Kidney epithelial cell (primary cell): ENCODE results near the gene KCNQ1. TPM values are rescaled to one million over a fixed set of nuclear protein-coding genes. Genes with fewer than 3 reads are reported as not detected.

ENCODE experiments used
- DNase-seq: peaks from one replicate; pipeline ENCODE4 v3.0.0-alpha.2; 2010; ENCODE audit warnings: low read depth
- H3K27me3 ChIP-seq: 2 replicates; pipeline ENCODE4 v1.6.0; 2011; ENCODE audit warnings: low read length; ENCODE audit not compliant: control insufficient read depth, insufficient read depth
- H3K36me3 ChIP-seq: 2 replicates; pipeline ENCODE4 v1.5.1; 2011; ENCODE audit warnings: low read length; ENCODE audit not compliant: control insufficient read depth, insufficient read depth
- H3K4me3 ChIP-seq: 2 replicates; pipeline ENCODE4 v1.5.1; 2011; ENCODE audit warnings: low read depth, mild to moderate bottlenecking, control low read depth, low read length
- CTCF ChIP-seq: IDR thresholded peaks from 2 replicates; pipeline ENCODE4 v1.5.1; 2011; ENCODE audit warnings: mild to moderate bottlenecking, moderate library complexity, low read length, control low read depth, inconsistent platforms; ENCODE audit not compliant: insufficient read depth, poor library complexity, severe bottlenecking
- total RNA-seq: library from RNA; depleted of rRNA; stranded (reverse); fragments of >200 nt; gene quantifications from 2 replicates; pipeline ENCODE4 v1.2.3, GENCODE V29; 2015

Gene KCNQ1
- total RNA-seq, 1 donor from 2014 or later = 2.3 TPM

GRCh38 chr11:2472428-2473186 lies 27.8 kb downstream of the KCNQ1 start:
- H3K36me3 ChIP-seq = no peaks in the 10 kb centered on the region
- no peaks in the 10 kb centered on the region for H3K27me3 ChIP-seq
- DNase-seq = no peak
- H3K4me3 ChIP-seq = no peak overlapping the region
- TF ChIP-seq CTCF = no peak

- H3K27me3 ChIP-seq = no peaks in the 10 kb centered on the region
- DNase-seq = no peak
- no peak for TF ChIP-seq CTCF
- H3K4me3 ChIP-seq = no peak overlapping the region
- no peaks in the 10 kb centered on the region for H3K36me3 ChIP-seq
Measured at GRCh38 chr11:2473361-2474058, 28.7 kb downstream of the KCNQ1 start.

- no peak overlapping the region for H3K4me3 ChIP-seq
- H3K27me3 ChIP-seq = no peaks in the 10 kb centered on the region
- no peak for DNase-seq
- no peaks in the 10 kb centered on the region for H3K36me3 ChIP-seq
- TF ChIP-seq CTCF = no peak
Measured at GRCh38 chr11:2474059-2474901, 29.5 kb downstream of the KCNQ1 start.

GRCh38 chr11:2475136-2475918 lies 30.5 kb downstream of the KCNQ1 start:
- H3K36me3 ChIP-seq = no peaks in the 10 kb centered on the region
- no peak for DNase-seq

GRCh38 chr11:2477254-2477653 lies 32.4 kb downstream of the KCNQ1 start:
- no peaks in the 10 kb centered on the region for H3K36me3 ChIP-seq
- H3K4me3 ChIP-seq = no peak overlapping the region
- no peak for TF ChIP-seq CTCF
- DNase-seq = no peak
- no peaks in the 10 kb centered on the region for H3K27me3 ChIP-seq

More at GRCh38 chr11:2475136-2475918, 30.5 kb downstream of the KCNQ1 start:
- H3K27me3 ChIP-seq = no peaks in the 10 kb centered on the region
- H3K4me3 ChIP-seq = no peak overlapping the region
- no peak for TF ChIP-seq CTCF
